K562 (cell line): ENCODE results near the gene AGAP1. TPM values are rescaled to one million over a fixed set of nuclear protein-coding genes. Genes with fewer than 3 reads are reported as not detected.

Experiments used
- ADNP ChIP-seq: fragments of 200-800 bp; sonication (Bioruptor generic); IDR thresholded peaks from 2 replicates; pipeline ENCODE4 v1.6.1; 2016; ENCODE audit warnings: missing genetic modification characterization, missing compliant biosample characterization
- ATF4 ChIP-seq: fragments of 450-650 bp; formaldehyde crosslinking; IDR thresholded peaks from 2 replicates; pipeline ENCODE4 v1.4.0; 2022; ENCODE audit warnings: mild to moderate bottlenecking, moderate library complexity
- CBFB ChIP-seq: sonication (generic); formaldehyde crosslinking; IDR thresholded peaks from 2 replicates; pipeline ENCODE4 v1.4.0; 2020; ENCODE audit warnings: mild to moderate bottlenecking, missing genetic modification reagents
- GTF2B ChIP-seq: IDR thresholded peaks from 2 replicates; pipeline ENCODE4 v1.6.1; 2011; ENCODE audit not compliant: insufficient read length; ENCODE audit errors: extremely low read depth
- GTF2E2 ChIP-seq: fragments of 200-800 bp; sonication (Bioruptor generic); IDR thresholded peaks from 2 replicates; pipeline ENCODE4 v1.6.1; 2016; ENCODE audit warnings: missing genetic modification characterization, missing compliant biosample characterization
- HEY1 ChIP-seq: fragments of 250-450 bp; sonication (Bioruptor Pico); IDR thresholded peaks from 2 replicates; pipeline ENCODE4 v1.5.0; 2020; ENCODE audit warnings: mild to moderate bottlenecking, moderate library complexity, borderline replicate concordance
- KDM2B ChIP-seq: fragments of 250-450 bp; sonication (Bioruptor Pico); IDR thresholded peaks from 2 replicates; pipeline ENCODE4 v1.8.0; 2021; ENCODE audit warnings: mild to moderate bottlenecking, moderate library complexity
- MNT ChIP-seq, 2 experiments: fragments of 450-650 bp; conservative IDR thresholded peaks; 2 replicates each; pipeline ENCODE4 v1.6.1; 2017; ENCODE audit warnings: mild to moderate bottlenecking in 2 of 2, moderate library complexity in 2 of 2
- NFATC3 ChIP-seq: fragments of 450-650 bp; IDR thresholded peaks from 2 replicates; pipeline ENCODE4 v1.6.1; 2017; ENCODE audit warnings: mild to moderate bottlenecking
- PHF21A ChIP-seq: fragments of 450-650 bp; IDR thresholded peaks from 2 replicates; pipeline ENCODE4 v1.6.1; 2017; ENCODE audit warnings: low read depth, borderline replicate concordance
- PHTF2 ChIP-seq: fragments of 250-450 bp; sonication (Bioruptor Pico); IDR thresholded peaks from 2 replicates; pipeline ENCODE4 v1.5.0; 2021; ENCODE audit warnings: mild to moderate bottlenecking
- PKNOX1 ChIP-seq: fragments of 450-650 bp; IDR thresholded peaks from 2 replicates; pipeline ENCODE4 v1.6.1; 2016
- PRPF4 ChIP-seq: fragments of 200-400 bp; formaldehyde crosslinking; IDR thresholded peaks from one replicate; pipeline ENCODE4 v1.6.1; 2017; ENCODE audit warnings: low read length, low read depth, mild to moderate bottlenecking; ENCODE audit not compliant: insufficient read depth, poor library complexity, severe bottlenecking
- RAD21 ChIP-seq, 2 experiments: fragments of 250-450 bp in 1 of 2; fragments of 450-650 bp in 1 of 2; sonication (Bioruptor Pico) in 1 of 2; formaldehyde crosslinking in 1 of 2; IDR thresholded peaks in 1 of 2; conservative IDR thresholded peaks in 1 of 2; 2 replicates each; pipeline versions ENCODE4 v1.4.0 to v1.8.0; 2020 to 2022; ENCODE audit warnings: mild to moderate bottlenecking in 2 of 2, moderate library complexity in 1 of 2
- RFX5 ChIP-seq: IDR thresholded peaks from 2 replicates; pipeline ENCODE4 v1.6.1; 2011; ENCODE audit warnings: low read depth, mild to moderate bottlenecking, improper control_type of control experiment, low read length
- SMARCA4 ChIP-seq: fragments of 450-650 bp; IDR thresholded peaks from 2 replicates; pipeline ENCODE4 v1.6.1; 2016
- SREBF1 ChIP-seq: fragments of 150-350 bp; IDR thresholded peaks from 2 replicates; pipeline ENCODE4 v1.6.1; 2014; ENCODE audit warnings: antibody characterized with exemption, low read depth, low read length, borderline replicate concordance
- SRF ChIP-seq, 2 experiments: fragments of 250-450, 450-650 bp in 1 of 2; sonication (Bioruptor Pico) in 1 of 2; sonication (generic) in 1 of 2; formaldehyde crosslinking; IDR thresholded peaks; 2 replicates each; pipeline versions ENCODE4 v1.5.0 to v1.5.1; 2020 to 2022; ENCODE audit warnings: mild to moderate bottlenecking in 1 of 2, missing genetic modification reagents in 1 of 2
- TAL1 ChIP-seq: fragments of 450-650 bp; IDR thresholded peaks from 2 replicates; pipeline ENCODE4 v1.6.1; 2016; ENCODE audit warnings: mild to moderate bottlenecking
- YY1 ChIP-seq, 3 experiments: IDR thresholded peaks; 2 replicates each; pipeline ENCODE4 v1.6.1; 2011; ENCODE audit warnings: low read length in 2 of 3, mild to moderate bottlenecking in 2 of 3, moderate library complexity in 2 of 3, borderline replicate concordance in 1 of 3, control low read depth in 1 of 3, low read depth in 1 of 3; ENCODE audit not compliant: insufficient read depth in 3 of 3, insufficient replicate concordance in 2 of 3, control insufficient read depth in 1 of 3, insufficient read length in 1 of 3; ENCODE audit errors: extremely low read depth in 1 of 3
- ZC3H11A ChIP-seq: IDR thresholded peaks from 2 replicates; pipeline ENCODE4 v1.6.1; 2012; ENCODE audit warnings: low read depth, low read length, improper control_type of control experiment
- ZC3H8 ChIP-seq: fragments of 450-650 bp; IDR thresholded peaks from 2 replicates; pipeline ENCODE4 v1.6.1; 2017
- ZNF232 ChIP-seq: sonication (generic); formaldehyde crosslinking; IDR thresholded peaks from 2 replicates; pipeline ENCODE4 v1.8.0; 2022; ENCODE audit warnings: mild to moderate bottlenecking, missing genetic modification reagents
- ZNF668 ChIP-seq: fragments of 250-450 bp; sonication (Bioruptor Pico); IDR thresholded peaks from 2 replicates; pipeline ENCODE4 v1.8.0; 2022; ENCODE audit warnings: mild to moderate bottlenecking, inconsistent platforms
- polyA plus RNA-seq, 8 experiments: library from polyadenylated mRNA; depleted of rRNA in 4 of 8; stranded (reverse) in 5 of 8; unstranded in 3 of 8; fragments of >200 nt; fragmentation: Nextera tagmentation in 2 of 8; fragmentation: Illumina TruSeq in 1 of 8; extraction: Ambion mirVana in 2 of 8; extraction: Trizol in 1 of 8; gene quantifications; 2 replicates each; pipeline versions ENCODE4 v1.2.1 to v1.2.3, GENCODE V29; 2011 to 2014; ENCODE audit warnings: inconsistent platforms in 1 of 8, missing spikeins in 1 of 8
- total RNA-seq, 7 experiments: library from RNA; depleted of rRNA in 6 of 7; stranded (reverse); fragments of >200 nt in 6 of 7; fragmentation: Illumina TruSeq in 2 of 7; extraction: Trizol in 2 of 7; gene quantifications; 2 replicates each; pipeline versions ENCODE4 v1.2.1 to v1.2.3, GENCODE V29; 2011 to 2021; ENCODE audit warnings: low replicate concordance in 1 of 7

The AGAP1 gene
- total and polyA plus RNA-seq, 9 of the 15 experiments (the other 6 are each of a cell fraction or from before 2014, with no cell fraction given), result 1.3 to 24.0 (median 10.6) TPM

- TF ChIP-seq ZNF668 (CRISPR knock-in tag) (no peak), PHF21A (0 out of 2 replicates have a peak, but pooled peaks have one; percentile 39), ZNF232 (CRISPR knock-in tag) (peak; percentile 94), SREBF1 (no peak), HEY1 (CRISPR knock-in tag) (no peak), PKNOX1 (no peak), PRPF4 (no peak), SRF (CRISPR knock-in tag; IDR thresholded peaks at IDR 0.05) (no peak), GTF2E2 (tag) (0 out of 2 replicates have a peak, but pooled peaks have one; percentile 26), TAL1 (no peak), RFX5 (no peak), CBFB (no peak), ZC3H8 (no peak), SMARCA4 (peak; percentile 44; the same call in 1 of the 2 replicates), MNT (conservative IDR thresholded peaks at IDR 0.05) (peak in 1 of 2 experiments; percentile 17; a peak in 1 of 4 replicates), ZC3H11A (no peak), YY1 (IDR thresholded peaks at IDR 0.05; ENCODE audit: borderline replicate concordance in 1 of 3, control insufficient read depth in 1 of 3, extremely low read depth in 1 of 3, insufficient read depth in 3 of 3, insufficient read length in 1 of 3, insufficient replicate concordance in 2 of 3, low read depth in 1 of 3, low read length in 2 of 3) (no peak), NFATC3 (no peak), PHTF2 (no peak), GTF2B (no peak), ATF4 (CRISPR knock-in tag) (no peak), RAD21 (CRISPR knock-in tag; conservative IDR thresholded peaks at IDR 0.05 in 1 of 2, IDR thresholded peaks at IDR 0.05 in 1 of 2) (peak in 1 of 2 experiments; percentile 12; a peak in 1 of 4 replicates), ADNP (no peak), KDM2B (CRISPR knock-in tag) (no peak)
Observed at GRCh38 chr2:235500761-235501672, 7.2 kb downstream of the AGAP1 start (continued).
